Neural progenitor cell (in vitro differentiated cells): ENCODE results near the gene TRMT1.

Experiments
- EZH2 ChIP-seq: fragments of 200-600 bp; sonication (generic); IDR thresholded peaks from 2 replicates; pipeline ENCODE4 v1.6.1; 2017; ENCODE audit warnings: antibody characterized with exemption, mild to moderate bottlenecking, moderate library complexity
- EZH2phosphoT487 ChIP-seq: fragments of 200-600 bp; sonication (generic); IDR thresholded peaks from 2 replicates; pipeline ENCODE4 v1.6.1; 2017; ENCODE audit warnings: antibody characterized with exemption
- TF ChIP-seq, protein P1 (sequence below): fragments of 200-600 bp; sonication (generic); IDR thresholded peaks from 2 replicates; pipeline ENCODE4 v1.5.1; 2017; ENCODE audit warnings: antibody characterized with exemption, mild to moderate bottlenecking

GRCh38 chr19:13100841-13101589, 15.5 kb downstream of the TRMT1 start:
- TF ChIP-seq, protein P1, sequence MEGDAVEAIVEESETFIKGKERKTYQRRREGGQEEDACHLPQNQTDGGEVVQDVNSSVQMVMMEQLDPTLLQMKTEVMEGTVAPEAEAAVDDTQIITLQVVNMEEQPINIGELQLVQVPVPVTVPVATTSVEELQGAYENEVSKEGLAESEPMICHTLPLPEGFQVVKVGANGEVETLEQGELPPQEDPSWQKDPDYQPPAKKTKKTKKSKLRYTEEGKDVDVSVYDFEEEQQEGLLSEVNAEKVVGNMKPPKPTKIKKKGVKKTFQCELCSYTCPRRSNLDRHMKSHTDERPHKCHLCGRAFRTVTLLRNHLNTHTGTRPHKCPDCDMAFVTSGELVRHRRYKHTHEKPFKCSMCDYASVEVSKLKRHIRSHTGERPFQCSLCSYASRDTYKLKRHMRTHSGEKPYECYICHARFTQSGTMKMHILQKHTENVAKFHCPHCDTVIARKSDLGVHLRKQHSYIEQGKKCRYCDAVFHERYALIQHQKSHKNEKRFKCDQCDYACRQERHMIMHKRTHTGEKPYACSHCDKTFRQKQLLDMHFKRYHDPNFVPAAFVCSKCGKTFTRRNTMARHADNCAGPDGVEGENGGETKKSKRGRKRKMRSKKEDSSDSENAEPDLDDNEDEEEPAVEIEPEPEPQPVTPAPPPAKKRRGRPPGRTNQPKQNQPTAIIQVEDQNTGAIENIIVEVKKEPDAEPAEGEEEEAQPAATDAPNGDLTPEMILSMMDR, result peak; percentile 53
- no peak for TF ChIP-seq EZH2
- TF ChIP-seq EZH2phosphoT487, result no peak
